ENCODE data around the gene SHB.
A peak's percentile ranks its signal among the peaks of the same experiment; 100 is the strongest.

Gene SHB

GRCh38 chr9:38042626-38043357 lies 26.2 kb downstream of the SHB start:
- no peak for DNase-seq (ENCODE audit: low read depth)

DNA sequence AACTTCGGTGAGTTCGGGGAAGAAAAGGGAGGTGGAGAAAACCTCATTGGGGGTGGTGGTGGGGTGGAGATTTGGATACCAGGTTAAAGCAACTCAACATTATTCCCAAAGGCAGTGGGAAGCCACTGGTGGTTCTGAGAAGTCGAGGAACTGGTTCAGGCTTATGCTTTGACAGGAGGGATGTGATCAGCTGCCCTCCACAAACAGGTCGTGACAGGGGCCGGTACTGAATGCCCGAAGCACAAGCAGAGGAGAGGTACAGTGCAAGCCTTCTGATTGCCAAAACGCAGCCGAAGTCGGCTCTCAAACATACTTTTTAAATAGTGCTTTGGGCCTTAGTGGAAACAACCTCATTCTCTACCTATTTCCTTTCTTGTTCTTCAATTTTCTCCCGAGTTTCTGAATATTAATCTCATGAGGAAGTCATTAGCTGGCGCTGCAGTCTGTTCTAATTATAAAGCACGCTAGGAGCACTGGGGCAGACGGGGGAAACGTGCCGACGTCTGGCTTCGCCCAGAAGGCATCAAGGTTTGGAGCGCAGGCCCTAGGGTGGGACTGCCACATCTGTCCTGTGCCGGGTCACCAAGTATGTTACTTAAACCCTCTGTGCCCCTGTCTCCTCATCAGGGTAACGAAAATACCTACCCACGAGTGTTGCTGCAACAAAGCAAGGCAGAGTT lies 27.3 kb downstream of the SHB start:
- DNase-seq (ENCODE audit: low read depth): no peak

DNA sequence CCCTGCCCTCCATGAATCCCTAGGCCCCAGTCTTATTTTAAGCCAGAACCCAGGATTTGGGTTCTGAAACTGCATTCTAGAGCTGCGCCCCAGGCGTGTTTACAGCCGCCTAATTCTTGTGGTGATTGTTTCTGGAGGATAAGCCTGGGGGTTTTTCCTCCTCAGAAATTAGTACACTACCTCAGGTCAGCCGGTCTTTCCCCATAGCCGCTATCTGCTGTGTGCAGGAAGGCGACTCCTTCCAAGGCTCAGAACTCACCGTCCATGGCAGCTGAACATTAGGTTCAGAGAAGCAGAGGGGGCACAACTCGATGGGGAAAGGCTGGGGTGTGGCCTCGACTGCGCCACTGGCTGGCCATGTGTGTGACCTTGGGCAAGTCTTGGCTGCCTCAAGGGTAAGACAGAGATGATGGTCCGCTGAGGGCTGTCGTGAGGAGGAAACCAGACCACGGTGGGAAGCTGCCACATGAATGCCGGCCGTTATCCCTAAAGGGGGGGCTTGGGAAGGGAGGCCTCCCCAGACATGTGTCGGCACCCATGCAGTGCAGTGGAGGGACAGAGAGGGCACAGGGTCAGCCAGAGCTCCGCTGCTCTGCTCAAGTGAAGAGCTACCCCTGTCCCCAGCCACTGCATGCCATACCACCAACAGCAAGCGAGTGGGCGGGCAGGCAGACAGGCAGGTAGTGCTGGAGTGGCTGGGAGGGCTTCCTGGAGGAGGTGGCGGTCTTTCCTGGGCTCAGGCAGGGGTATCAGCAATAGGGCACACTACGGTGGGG lies 28.9 kb downstream of the SHB start:
- DNase-seq (ENCODE audit: low read depth): no peak

DNA sequence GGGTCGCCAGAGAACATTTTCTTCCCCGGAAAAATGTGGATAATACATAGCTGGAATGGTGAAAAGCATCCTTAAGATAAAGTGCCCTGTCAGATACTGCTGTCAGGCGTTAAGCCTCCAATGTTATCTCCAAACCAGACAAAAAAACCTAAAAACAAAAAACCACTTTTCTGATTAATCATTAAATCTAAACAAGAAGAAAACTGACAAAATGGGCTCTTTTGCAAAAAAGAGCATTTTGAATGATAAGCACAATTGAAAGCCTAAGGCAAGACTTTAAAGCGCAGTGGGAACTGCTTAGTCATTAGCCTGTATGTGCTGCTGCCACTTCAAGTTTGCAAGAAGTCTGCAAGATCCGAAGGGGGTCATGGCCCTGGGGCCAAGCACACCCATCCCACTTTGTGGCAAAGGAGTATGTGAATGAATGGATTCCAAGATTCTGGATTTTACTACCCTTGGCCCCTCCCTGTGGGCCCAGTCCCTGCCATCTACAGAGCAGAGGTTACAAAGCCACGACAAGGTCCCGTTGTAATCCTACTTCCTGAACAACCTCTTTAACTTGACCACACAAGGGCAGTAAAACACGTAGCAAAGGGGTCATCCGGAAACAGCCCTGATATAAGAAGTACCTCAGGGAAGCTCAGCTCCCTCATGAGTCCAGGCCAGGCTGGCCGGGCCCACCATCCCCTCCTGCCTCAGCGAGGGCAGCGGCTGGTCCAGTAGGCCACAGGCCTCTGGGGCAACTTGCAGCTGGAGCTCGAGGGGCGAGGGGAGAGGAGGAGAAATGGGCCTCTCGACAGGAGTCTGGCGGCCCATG lies 29.7 kb downstream of the SHB start:
- DNase-seq (ENCODE audit: low read depth): no peak

DNA sequence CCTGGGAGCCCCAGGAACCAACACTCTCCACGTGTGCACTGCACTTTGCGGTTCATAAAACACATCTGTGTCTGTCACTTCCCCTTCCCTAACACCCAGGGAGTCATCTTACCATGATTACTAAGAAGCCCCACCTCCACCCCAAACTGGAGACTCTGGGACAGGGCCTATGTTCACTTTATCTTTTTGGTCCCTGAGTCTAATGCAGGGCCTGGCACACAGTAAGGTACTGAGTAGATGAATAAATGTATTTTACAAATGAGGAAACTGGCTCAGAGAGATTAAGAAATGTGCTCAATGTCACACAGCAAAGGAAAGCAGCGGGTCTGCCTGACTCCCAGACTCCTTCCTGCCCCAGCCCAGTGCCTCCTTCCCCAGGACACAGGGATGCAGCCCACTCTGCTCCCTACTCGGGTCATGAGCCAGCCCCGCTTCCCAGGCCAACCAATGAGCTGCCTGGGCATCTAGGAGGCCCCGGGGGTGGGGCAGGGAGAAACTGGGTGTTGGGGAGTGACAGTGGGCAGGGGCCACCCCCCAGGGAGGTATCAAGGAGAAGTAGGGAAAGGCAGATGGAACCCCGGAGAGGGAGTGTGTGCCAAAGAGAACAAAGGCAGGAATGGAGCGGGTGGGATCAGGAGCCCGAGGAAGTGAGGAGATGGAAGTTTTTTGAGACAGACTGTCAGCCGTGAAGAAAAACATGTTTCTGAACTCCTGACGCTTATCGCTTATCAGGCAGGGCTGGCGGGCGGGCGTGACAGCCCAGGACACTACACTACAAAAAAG lies 30.5 kb downstream of the SHB start:
- no peak for DNase-seq (ENCODE audit: low read depth)

- DNase-seq (ENCODE audit: low read depth): no peak
Measured at GRCh38 chr9:38037981-38038306, 31.1 kb downstream of the SHB start.

DNA sequence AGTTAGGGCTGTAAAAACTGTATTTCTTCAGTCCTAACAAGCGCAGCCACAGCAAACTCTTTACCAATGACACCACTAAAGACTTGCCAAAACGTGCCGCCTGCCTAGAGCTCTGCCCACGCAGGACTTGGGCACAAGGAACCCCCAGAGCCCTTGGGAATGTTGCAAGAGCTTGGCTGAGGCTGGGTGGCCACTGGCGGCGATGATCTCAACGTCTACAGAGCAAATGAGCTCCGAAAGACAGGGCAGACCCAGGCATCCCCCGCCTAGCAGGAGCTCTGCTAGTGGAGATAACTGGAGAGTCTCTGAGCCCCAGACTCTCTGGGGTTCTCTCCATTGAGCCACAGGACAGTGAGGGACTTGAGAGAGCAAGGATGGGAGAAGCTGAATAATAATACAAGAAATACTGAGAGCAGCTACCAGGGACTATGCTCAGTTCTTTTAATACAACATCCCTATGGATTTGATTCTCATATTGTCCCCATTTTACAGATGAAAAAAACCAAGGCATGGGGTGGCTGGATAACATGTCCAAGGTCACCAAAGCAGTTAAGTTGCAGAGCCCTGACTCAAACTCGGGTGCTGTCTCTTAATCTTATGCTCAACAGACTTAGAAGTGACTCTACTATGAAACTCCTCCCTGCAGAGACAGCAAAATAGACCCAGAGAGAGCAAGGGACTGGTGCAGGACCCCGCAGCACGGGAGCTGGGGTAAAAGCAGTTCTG lies 32.5 kb downstream of the SHB start:
- peak; percentile 58 for DNase-seq (ENCODE audit: low read depth)

DNA sequence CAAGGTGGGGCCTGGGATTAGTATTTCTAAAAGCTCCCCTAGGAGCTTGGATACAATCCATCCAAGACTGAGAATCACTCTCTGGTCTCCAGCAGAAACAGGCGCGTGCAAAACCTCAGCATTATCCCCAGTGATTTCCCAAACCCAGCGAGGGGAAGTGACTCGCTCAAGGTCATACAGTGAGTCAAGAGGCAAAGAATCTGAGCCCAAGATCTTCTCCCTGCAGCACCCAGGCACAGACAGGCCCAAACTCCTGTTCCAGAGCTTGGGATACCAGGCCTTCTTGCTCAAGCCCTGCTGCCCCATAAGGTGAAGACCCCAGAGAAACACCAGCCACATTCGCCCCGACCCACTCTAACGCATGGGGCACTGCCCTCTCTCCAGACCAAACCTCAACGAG lies 33.2 kb downstream of the SHB start:
- peak; percentile 81 for DNase-seq (ENCODE audit: low read depth)

DNA sequence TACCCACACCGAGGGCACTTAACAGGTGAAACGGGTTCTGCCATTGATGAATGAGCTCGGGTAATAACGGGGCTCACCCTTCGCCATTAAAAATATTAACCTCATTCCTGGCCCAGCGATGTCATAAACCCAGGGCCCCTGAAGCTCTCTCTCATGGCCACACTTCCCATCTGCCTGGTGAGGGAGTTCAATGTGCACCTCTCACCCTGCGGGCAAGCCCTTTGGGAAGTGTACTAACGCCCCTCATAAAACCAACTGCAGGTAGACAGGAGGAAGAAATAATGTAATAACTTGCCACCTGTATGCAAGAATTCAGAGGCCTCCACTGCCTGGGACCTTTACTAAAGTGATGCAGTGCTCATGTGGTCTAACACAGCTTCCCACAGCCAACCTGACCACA lies 35.1 kb downstream of the SHB start:
- no peak for DNase-seq (ENCODE audit: low read depth)

DNA sequence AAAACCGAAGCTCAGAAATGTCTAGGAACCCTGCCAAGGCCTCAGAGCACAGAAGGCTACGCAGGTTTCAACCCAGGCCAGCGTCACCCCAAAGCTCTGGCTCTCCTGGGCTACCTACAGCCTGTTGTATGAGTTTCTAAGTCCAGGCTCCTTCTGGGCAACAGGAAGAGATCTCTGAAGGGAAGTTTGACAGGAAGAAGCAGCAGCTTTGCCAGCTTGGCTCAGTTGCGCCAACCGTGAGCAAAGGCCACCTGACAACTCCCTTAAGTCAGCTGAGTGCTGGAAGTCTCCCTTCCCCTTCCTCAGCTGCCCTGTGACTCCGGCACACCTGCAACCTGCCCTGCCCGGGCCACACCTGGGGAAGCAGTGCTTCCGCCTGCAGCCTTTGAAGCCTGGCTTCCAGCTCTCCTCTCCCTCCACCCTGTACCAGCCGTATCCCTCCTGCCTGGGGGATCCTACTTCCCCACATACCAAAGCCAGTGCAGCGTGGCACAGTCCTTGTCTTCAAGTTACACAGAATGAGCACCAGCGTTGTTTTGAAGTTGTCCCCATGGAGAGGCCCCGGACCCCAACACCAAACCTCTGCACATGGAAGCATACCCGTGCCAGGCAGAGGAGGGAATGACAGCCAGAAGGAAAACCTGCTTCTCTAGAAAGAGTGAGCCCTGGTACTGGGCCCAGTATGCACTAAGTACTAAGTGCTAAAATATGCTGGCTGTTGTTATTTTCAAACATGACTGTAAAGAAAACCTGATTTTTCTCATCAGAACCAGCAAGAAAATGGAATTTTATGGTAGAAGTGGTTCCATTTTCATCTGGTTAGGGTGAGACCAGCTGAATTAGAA lies 36.5 kb downstream of the SHB start:
- DNase-seq (ENCODE audit: low read depth): no peak

DNA sequence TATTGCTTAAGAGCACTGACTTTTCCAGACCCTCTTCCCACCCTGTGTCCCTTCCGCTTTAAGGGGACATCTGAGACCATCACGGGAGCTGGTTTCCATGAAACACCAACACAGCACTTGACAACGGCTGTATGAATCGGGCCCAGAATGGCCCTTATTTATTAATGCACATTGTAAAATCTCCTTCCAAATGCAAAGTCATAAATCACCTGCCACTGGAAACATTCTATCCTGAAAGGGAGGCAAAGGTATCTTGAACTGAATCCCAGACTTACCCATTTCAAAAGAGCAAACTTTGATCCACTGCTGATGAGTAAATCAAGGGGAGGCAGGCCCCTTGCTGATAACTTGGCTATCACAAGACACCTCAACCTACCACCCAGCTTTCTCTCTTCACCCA lies 37.4 kb downstream of the SHB start:
- no peak for DNase-seq (ENCODE audit: low read depth)

GRCh38 chr9:38030658-38031057 lies 38.4 kb downstream of the SHB start:
- DNase-seq (ENCODE audit: low read depth): no peak

DNA sequence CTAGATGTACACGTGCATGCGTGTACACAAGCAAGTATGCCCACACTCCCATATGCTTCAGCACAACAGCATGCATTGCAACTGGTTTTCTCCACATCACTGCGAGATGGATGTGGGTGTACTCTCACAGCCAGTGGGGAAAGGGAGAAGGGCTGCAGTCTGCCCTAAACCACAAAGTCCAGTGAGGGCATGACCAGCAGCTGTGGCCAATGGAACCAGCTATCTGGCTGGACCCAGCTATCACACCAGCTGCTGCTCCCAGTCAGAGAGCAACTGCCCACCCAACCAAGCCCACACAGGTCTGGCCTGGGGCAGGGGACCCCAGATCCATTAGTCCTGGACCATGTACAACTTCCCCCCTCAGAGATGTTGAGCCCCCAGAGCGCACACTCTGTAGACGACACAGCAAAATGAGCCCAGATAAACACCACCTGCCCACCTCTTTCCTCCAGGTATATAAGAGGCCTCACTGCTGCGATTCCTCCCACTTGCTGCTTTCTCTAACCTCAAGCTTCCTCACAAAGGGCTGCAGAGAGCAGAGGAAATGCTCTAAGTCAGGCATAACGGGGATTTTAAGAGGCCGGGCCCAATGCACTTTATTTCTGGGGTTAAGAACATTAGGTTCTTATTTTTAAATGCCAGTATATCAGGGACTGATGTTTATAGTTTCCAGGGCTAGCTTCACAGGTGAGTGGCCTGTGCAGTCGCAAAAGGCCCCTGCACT lies 39.0 kb downstream of the SHB start:
- DNase-seq (ENCODE audit: low read depth): no peak

DNA sequence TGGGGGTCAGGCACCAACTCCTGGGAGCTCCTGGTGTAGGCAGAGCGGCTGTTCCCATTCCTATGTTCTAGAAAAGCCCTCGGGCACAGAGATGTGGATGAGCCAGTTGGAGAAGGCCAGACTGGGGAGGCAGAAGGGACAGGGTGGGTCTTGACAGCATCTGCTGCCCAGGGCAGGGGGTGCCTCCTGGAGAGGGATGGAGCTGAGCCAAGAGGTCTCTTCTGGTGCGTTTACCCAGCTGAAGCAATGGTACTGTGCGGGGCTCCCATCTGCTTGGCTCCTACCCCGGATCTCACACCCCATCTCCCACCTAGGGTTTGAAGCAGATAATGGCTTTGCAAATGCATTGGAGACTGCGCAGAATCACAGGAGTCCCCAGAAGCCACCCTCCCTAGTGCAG lies 41.3 kb downstream of the SHB start:
- DNase-seq (ENCODE audit: low read depth): no peak

DNA sequence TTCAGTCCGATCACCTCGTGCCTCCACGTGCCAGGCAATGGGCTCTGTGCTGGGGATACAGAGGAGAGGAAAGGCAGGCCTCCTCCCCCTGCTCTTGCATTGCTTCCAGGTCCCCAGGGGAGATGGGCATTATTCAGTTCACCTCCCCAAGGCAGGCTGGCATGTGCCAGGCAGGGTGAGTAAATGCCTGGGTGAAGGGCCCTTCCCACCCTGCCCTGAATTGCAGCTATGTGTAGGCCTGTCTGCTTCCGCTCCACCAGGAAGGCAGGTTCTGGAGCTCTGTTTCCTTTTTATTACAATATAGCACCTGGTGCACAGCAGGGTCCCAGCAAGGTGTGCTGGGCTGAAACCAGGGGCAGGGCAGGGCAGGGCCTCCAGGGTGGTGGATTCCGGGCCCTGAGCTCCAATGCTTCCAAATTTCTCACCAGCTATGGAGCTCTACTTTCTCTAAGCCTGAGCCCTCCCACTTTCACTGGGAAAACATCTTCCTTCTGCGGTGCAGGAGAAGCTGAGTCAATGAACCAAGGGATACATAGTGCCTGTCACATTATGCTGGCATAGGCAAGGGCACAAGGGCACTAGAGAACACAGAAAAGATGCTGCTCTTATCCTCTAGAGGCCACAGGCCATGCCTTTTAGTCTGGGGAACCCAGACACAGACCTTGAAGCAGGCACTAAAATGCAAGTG lies 42.0 kb downstream of the SHB start:
- no peak for DNase-seq (ENCODE audit: low read depth)

GRCh38 chr9:38026021-38026809 lies 42.8 kb downstream of the SHB start:
- DNase-seq (ENCODE audit: low read depth): peak; percentile 83

- no peak for DNase-seq (ENCODE audit: low read depth)
Measured at GRCh38 chr9:38025166-38025565, 43.9 kb downstream of the SHB start.

Measured in stromal cell of bone marrow (primary cell).